Measurements from ENCODE around the gene GCAT. TPM values are rescaled to one million over a fixed set of nuclear protein-coding genes. Genes with fewer than 3 reads are reported as not detected.
"Not testable (repeated sequence)": the region's sequence is repeated elsewhere in the genome, so short reads cannot be mapped to it uniquely, and the experiment has no call there.

The GCAT gene
- total and polyA plus RNA-seq, 4 donors, result 22.2 to 27.5 (median 23.8) TPM

GRCh38 chr22:37778370-37779009, 29.2 kb upstream of the GCAT start:
- H3K9me3 ChIP-seq (ENCODE audit: control insufficient read depth, insufficient read depth, low read length), result no peaks in the 10 kb centered on the region
- peaks cover 23% of the 10 kb centered on the region for H3K36me3 ChIP-seq (ENCODE audit: control insufficient read depth, insufficient read depth, low read length)
- H3K4me3 ChIP-seq (ENCODE audit: low read depth, low read length), result no peak overlapping the region
- WGBS (ENCODE audit: insufficient coverage), result 91% methylated on average over 8 of the region's 10 CpGs
- no peak overlapping the region for H3K27ac ChIP-seq (ENCODE audit: low read depth, low read length)
- peaks cover 5% of the 10 kb centered on the region for H3K4me1 ChIP-seq (ENCODE audit: control insufficient read depth, insufficient read depth, low read length)
- H3K27me3 ChIP-seq (ENCODE audit: control insufficient read depth, insufficient read depth, low read length), result no peaks in the 10 kb centered on the region
- no peak for DNase-seq (ENCODE audit: low read depth in 4 of 6, low spot score in 6 of 6)

DNA sequence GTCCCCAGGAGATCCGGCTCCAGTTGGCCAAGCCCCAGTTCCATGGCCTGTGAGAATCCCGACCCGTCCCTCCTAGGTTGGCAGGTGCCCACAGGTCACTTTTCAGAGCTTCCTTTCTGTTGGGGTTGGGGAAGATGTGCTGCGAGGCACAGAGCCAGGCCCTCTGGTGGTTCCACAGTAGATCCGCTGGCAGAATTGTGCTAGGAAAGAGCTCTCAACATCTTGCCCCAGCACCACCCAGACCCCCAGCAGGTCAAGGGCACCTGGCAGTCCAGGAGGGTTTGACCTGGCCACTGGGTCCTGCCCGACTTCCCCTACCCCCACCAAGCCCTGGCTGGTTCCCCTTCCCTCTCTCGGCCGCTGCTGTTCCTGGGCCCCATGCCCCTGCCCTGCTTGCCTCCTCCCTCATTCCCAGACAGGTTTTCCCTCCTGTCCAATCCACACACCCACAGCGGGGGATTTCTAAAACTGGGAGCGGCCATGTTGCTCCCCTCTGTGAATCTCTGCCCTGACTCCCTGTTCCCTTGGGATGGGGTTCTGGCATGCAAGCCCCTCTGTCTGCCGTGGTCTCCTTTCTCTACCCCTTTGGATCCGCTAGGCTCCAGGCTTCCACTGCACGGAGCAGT, 26.2 kb upstream of the GCAT start:
- Histone ChIP-seq H3K4me1 (ENCODE audit: control insufficient read depth, insufficient read depth, low read length) (peaks cover 5% of the 10 kb centered on the region), H3K36me3 (ENCODE audit: control insufficient read depth, insufficient read depth, low read length) (no peaks in the 10 kb centered on the region), H3K9me3 (ENCODE audit: control insufficient read depth, insufficient read depth, low read length) (no peaks in the 10 kb centered on the region), H3K27ac (ENCODE audit: low read depth, low read length) (no peak overlapping the region), H3K27me3 (ENCODE audit: control insufficient read depth, insufficient read depth, low read length) (no peaks in the 10 kb centered on the region), H3K4me3 (ENCODE audit: low read depth, low read length) (no peak overlapping the region)
- DNase-seq (ENCODE audit: low read depth in 4 of 6, low spot score in 6 of 6), result peak in 2 of 6 donors; percentile 9 to 24
- 65% methylated on average over 12 of the region's 13 CpGs for WGBS (ENCODE audit: insufficient coverage)

DNA sequence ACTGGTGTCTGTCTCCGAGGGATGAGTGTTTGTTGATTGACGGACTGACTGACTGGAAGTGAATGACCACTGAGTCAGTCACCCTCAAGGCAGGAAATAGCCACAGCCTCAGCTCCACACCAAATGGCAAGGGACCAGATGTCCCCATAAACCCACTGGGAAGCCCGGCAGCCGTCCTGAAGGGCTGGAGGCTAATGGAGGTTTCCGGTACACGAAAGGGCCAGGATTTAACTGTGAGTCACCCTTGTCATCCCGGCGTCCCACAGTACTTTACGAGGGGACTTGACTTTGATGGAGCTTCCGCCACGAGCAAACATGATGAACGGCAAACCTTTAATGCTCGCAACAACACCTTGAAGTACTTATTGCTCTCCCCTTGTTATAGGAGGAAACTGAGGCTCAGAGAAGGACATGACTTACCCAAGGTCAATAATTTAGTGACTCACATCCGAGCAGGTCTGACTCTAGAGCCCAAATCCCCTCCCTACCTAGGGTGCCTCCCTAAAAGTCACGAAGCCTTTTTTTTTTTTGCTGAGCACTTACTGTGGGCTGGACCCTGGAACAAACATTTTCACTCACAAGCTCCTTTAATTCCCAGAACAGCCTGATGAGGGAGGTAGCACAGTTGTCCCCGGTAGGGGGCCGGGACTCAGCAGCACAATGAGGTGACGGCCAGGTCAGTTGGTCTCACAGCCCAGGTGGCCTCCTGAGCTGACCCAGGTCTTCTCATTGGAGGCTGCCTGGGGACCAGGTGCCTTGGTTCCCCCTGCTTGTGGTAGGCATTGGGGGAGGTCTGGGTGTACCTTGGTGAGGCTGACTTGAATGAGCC, 25.2 kb upstream of the GCAT start:
- H3K36me3 ChIP-seq (ENCODE audit: control insufficient read depth, insufficient read depth, low read length), result no peaks in the 10 kb centered on the region
- H3K27me3 ChIP-seq (ENCODE audit: control insufficient read depth, insufficient read depth, low read length), result no peaks in the 10 kb centered on the region
- DNase-seq (ENCODE audit: low read depth in 4 of 6, low spot score in 6 of 6), result no peak
- 61% methylated on average over 10 of the region's 18 CpGs for WGBS (ENCODE audit: insufficient coverage)
- H3K4me1 ChIP-seq (ENCODE audit: control insufficient read depth, insufficient read depth, low read length), result no peaks in the 10 kb centered on the region
- H3K9me3 ChIP-seq (ENCODE audit: control insufficient read depth, insufficient read depth, low read length), result no peaks in the 10 kb centered on the region
- H3K4me3 ChIP-seq (ENCODE audit: low read depth, low read length), result no peak overlapping the region
- no peak overlapping the region for H3K27ac ChIP-seq (ENCODE audit: low read depth, low read length)

DNA sequence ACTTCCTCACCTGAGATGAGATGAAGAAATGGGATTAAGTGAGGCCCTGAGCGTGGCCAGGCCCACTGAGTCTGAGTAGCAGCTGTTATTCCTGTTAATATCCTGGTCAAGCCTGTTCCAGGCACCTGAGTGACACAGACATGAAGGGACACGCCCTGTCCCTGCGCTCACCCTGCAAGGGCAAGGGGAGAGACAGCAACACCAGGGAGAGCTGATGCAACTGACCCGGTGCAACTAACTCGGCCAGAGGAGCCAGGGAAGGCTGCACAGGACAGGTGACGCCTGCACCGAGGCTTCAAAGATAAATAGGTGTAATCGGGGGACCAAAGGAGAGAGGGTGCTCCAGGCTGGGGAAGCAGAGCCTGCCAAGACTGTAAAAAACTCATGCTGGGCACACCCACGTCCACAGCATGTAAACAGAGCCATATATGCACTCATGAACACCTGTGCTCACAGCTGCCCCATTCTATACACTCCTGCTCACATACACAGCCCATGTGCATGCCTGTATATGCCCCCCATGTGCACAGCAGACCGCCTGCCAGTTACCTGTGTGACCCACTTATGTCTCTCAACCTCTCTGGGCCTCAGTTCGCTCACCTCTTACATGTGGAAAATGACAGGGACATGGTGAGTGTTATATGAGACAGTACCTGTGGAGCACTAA, 22.8 kb upstream of the GCAT start:
- H3K36me3 ChIP-seq (ENCODE audit: control insufficient read depth, insufficient read depth, low read length), result no peaks in the 10 kb centered on the region
- 73% methylated on average over 9 of the region's 11 CpGs for WGBS (ENCODE audit: insufficient coverage)
- no peaks in the 10 kb centered on the region for H3K4me1 ChIP-seq (ENCODE audit: control insufficient read depth, insufficient read depth, low read length)
- H3K27ac ChIP-seq (ENCODE audit: low read depth, low read length), result no peak overlapping the region
- H3K4me3 ChIP-seq (ENCODE audit: low read depth, low read length), result no peak overlapping the region
- DNase-seq (ENCODE audit: low read depth in 4 of 6, low spot score in 6 of 6), result no peak
- H3K9me3 ChIP-seq (ENCODE audit: control insufficient read depth, insufficient read depth, low read length), result no peaks in the 10 kb centered on the region
- no peaks in the 10 kb centered on the region for H3K27me3 ChIP-seq (ENCODE audit: control insufficient read depth, insufficient read depth, low read length)

- H3K4me1 ChIP-seq (ENCODE audit: control insufficient read depth, insufficient read depth, low read length), result no peaks in the 10 kb centered on the region
- no peak for DNase-seq (ENCODE audit: low read depth in 4 of 6, low spot score in 6 of 6)
- no peak overlapping the region for H3K4me3 ChIP-seq (ENCODE audit: low read depth, low read length)
- H3K36me3 ChIP-seq (ENCODE audit: control insufficient read depth, insufficient read depth, low read length), result no peaks in the 10 kb centered on the region
- WGBS (ENCODE audit: insufficient coverage), result 80% methylated on average over 1 of the region's 2 CpGs
- no peaks in the 10 kb centered on the region for H3K9me3 ChIP-seq (ENCODE audit: control insufficient read depth, insufficient read depth, low read length)
- no peak overlapping the region for H3K27ac ChIP-seq (ENCODE audit: low read depth, low read length)
- no peaks in the 10 kb centered on the region for H3K27me3 ChIP-seq (ENCODE audit: control insufficient read depth, insufficient read depth, low read length)
Measured at GRCh38 chr22:37790234-37790633, 17.5 kb upstream of the GCAT start.

DNA sequence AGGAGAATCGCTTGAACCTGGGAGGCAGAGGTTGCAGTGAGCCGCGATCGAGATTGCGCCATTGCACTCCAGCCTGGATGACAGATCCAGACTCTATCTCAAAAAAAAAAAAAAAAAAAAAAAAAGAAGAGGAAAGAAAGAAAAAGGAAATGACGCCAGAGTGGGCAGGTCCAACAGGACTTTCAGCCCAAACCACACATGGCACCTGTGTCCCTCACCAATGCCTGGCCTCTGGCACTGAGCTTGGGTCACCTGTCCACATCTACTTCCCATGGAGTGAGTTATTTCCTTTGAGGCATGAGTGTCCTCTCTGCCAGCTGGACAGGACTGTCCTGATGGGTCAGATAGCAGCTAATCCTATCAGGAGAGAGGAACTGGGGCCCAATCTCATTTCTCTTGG, 15.2 kb upstream of the GCAT start:
- no CpG with 5 or more reads among the region's 6 CpGs for WGBS (ENCODE audit: insufficient coverage)

GRCh38 chr22:37794376-37794775, 13.4 kb upstream of the GCAT start:
- Histone ChIP-seq H3K9me3 (ENCODE audit: control insufficient read depth, insufficient read depth, low read length) (no peaks in the 10 kb centered on the region), H3K36me3 (ENCODE audit: control insufficient read depth, insufficient read depth, low read length) (no peaks in the 10 kb centered on the region), H3K27ac (ENCODE audit: low read depth, low read length) (no peak overlapping the region), H3K4me1 (ENCODE audit: control insufficient read depth, insufficient read depth, low read length) (no peaks in the 10 kb centered on the region), H3K27me3 (ENCODE audit: control insufficient read depth, insufficient read depth, low read length) (no peaks in the 10 kb centered on the region), H3K4me3 (ENCODE audit: low read depth, low read length) (no peak overlapping the region)
- 52% methylated on average over 2 of the region's 2 CpGs for WGBS (ENCODE audit: insufficient coverage)
- no peak for DNase-seq (ENCODE audit: low read depth in 4 of 6, low spot score in 6 of 6)

More for the DNA sequence above, 15.2 kb upstream of the GCAT start:
- Histone ChIP-seq H3K4me1 (ENCODE audit: control insufficient read depth, insufficient read depth, low read length) (no peaks in the 10 kb centered on the region), H3K27me3 (ENCODE audit: control insufficient read depth, insufficient read depth, low read length) (no peaks in the 10 kb centered on the region), H3K36me3 (ENCODE audit: control insufficient read depth, insufficient read depth, low read length) (no peaks in the 10 kb centered on the region), H3K27ac (ENCODE audit: low read depth, low read length) (no peak overlapping the region), H3K4me3 (ENCODE audit: low read depth, low read length) (no peak overlapping the region), H3K9me3 (ENCODE audit: control insufficient read depth, insufficient read depth, low read length) (no peaks in the 10 kb centered on the region)
- DNase-seq (ENCODE audit: low read depth in 4 of 6, low spot score in 6 of 6), result no peak

DNA sequence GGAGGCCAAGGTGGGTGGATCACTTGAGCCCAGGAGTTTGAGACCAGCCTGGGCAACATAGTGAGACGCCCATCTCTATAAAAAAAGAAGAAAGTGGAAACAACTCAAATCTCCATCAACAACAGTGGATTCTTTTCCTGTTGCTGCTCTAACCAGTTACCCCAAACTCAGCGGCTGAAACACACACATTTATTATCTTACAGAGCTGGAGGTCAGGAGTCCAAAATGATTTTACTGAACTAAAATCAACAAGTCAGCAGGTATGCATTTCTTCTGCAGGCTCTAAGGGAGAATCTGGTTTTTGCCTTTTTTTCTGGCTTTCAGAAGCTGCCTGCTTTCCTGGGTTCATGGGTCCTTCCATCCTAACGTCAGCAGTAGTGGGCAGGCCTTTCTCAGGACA, 11.7 kb upstream of the GCAT start:
- H3K27me3 ChIP-seq (ENCODE audit: control insufficient read depth, insufficient read depth, low read length), result no peaks in the 10 kb centered on the region
- no peak for DNase-seq (ENCODE audit: low read depth in 4 of 6, low spot score in 6 of 6)
- 60% methylated on average over 3 of the region's 3 CpGs for WGBS (ENCODE audit: insufficient coverage)
- H3K9me3 ChIP-seq (ENCODE audit: control insufficient read depth, insufficient read depth, low read length), result no peaks in the 10 kb centered on the region
- no peak overlapping the region for H3K4me3 ChIP-seq (ENCODE audit: low read depth, low read length)
- H3K4me1 ChIP-seq (ENCODE audit: control insufficient read depth, insufficient read depth, low read length), result no peaks in the 10 kb centered on the region
- H3K27ac ChIP-seq (ENCODE audit: low read depth, low read length), result no peak overlapping the region
- no peaks in the 10 kb centered on the region for H3K36me3 ChIP-seq (ENCODE audit: control insufficient read depth, insufficient read depth, low read length)

DNA sequence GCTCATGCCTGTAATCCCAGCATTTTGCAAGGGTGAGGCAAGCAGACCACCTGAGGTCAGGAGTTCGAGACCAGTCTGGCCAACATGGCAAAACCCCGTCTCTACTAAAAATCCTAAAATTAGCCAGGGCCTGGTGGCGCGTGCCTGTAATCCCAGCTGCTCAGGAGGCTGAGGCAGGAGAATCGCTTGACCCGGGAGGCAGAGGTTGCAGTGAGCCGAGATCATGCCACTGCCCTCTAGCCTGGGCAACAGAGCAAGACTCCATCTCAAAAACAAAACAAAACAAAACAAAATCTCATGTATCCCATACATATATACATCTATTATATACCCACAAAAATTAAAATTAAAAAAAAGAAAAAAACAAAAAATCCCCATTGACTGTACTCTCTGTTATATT, 10.5 kb upstream of the GCAT start:
- not testable (repeated sequence) for H3K4me3 ChIP-seq (ENCODE audit: low read depth, low read length); H3K9me3 ChIP-seq (ENCODE audit: control insufficient read depth, insufficient read depth, low read length); H3K36me3 ChIP-seq (ENCODE audit: control insufficient read depth, insufficient read depth, low read length); H3K27me3 ChIP-seq (ENCODE audit: control insufficient read depth, insufficient read depth, low read length); H3K27ac ChIP-seq (ENCODE audit: low read depth, low read length); H3K4me1 ChIP-seq (ENCODE audit: control insufficient read depth, insufficient read depth, low read length); DNase-seq (ENCODE audit: low read depth in 4 of 6, low spot score in 6 of 6)
- 100% methylated on average over 4 of the region's 7 CpGs for WGBS (ENCODE audit: insufficient coverage)
